GM12864 (cell line): ENCODE measurements around the gene SELENOO.
A peak's percentile ranks its signal among the peaks of the same experiment; 100 is the strongest.

Experiments
- DNase-seq: peaks from one replicate; pipeline ENCODE4 v3.0.0-alpha.2; 2011; ENCODE audit warnings: low read depth
- H3K4me3 ChIP-seq: 2 replicates; pipeline ENCODE4 v1.5.1; 2011; ENCODE audit warnings: mild to moderate bottlenecking, low read depth, low read length, control low read depth
- TF ChIP-seq, protein P1 (sequence below): IDR thresholded peaks from 2 replicates; pipeline ENCODE4 v1.5.1; 2011; ENCODE audit warnings: low read depth, mild to moderate bottlenecking, moderate library complexity, low read length, control low read depth, inconsistent platforms; ENCODE audit errors: missing control alignments

Gene SELENOO

DNA sequence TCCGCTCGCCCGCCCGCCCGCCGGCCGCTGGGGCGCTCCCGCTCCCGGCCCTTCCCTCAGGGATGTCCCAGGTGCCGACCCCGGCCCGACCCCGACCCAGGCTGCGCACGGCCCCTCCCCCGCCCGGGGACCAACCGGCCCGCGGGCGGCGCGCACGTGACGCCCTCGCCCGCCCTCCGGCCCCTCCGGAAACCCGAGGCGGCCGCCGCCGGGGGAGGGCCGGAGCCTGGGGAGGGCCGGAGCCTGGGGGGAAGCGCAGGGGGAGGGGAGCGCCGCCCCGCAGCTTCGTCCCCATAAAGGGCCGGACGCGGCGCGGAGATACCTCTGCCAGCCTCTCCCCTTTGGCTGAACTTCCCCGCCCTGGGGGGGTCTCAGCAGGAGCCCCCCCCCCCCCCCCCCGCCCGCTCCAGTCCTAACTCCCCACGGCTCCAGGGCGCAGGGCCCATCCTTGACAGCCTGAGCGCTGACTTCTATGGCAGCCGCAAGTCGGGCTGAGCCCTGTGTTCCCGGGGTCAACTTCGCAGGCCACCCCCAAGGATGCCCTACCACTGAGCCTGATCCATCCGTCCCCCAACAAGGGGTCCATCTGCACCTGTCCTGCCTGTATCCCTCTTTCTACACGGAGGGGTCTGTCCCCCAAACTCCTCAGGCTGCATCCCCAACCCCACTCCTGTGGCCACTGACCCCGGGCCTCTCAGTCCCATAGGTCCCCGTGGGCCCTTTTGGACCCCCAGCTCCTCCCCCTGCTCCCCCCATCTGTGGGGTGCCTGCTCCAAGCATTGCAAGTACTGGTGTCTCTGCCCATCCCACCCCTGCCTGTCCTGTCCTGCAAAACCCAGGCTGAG lies 61.0 kb downstream of the SELENOO start, which contains the start of gene MAPK12:
TSS of gene MAPK12 (minus strand) at position 69 of the 845 bp plus-strand sequence. CDS start 174 bp downstream, outside the sequence.
- TF ChIP-seq, protein P1, sequence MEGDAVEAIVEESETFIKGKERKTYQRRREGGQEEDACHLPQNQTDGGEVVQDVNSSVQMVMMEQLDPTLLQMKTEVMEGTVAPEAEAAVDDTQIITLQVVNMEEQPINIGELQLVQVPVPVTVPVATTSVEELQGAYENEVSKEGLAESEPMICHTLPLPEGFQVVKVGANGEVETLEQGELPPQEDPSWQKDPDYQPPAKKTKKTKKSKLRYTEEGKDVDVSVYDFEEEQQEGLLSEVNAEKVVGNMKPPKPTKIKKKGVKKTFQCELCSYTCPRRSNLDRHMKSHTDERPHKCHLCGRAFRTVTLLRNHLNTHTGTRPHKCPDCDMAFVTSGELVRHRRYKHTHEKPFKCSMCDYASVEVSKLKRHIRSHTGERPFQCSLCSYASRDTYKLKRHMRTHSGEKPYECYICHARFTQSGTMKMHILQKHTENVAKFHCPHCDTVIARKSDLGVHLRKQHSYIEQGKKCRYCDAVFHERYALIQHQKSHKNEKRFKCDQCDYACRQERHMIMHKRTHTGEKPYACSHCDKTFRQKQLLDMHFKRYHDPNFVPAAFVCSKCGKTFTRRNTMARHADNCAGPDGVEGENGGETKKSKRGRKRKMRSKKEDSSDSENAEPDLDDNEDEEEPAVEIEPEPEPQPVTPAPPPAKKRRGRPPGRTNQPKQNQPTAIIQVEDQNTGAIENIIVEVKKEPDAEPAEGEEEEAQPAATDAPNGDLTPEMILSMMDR = no peak
- H3K4me3 ChIP-seq = peak within 1 kb of the TSS; percentile 64
- no peak for DNase-seq

DNA sequence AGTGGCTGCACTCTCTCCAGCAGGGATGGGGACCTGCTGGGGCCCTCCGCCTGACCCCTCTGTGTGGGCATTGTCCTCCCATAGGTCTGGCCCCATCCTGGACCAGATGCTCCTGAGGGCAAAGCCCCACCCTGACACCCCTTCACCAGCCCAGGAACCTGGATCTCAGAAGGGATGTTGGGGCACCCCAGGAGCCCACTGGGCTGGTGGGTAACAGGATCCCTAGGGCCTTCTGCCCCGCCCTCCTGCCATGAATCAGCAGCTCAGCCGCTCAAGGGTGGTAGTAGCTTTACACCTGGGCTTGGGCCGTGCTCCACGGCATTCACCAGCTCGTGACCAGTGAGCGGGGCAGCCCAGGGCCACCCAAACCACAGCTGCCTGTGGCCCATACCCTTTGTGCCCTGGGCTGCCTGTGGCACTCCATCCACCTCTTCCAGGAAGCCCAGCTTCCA lies 61.7 kb downstream of the SELENOO start:
- TF ChIP-seq, protein P1 = no peak
- H3K4me3 ChIP-seq = no peak overlapping the region
- no peak for DNase-seq

DNA sequence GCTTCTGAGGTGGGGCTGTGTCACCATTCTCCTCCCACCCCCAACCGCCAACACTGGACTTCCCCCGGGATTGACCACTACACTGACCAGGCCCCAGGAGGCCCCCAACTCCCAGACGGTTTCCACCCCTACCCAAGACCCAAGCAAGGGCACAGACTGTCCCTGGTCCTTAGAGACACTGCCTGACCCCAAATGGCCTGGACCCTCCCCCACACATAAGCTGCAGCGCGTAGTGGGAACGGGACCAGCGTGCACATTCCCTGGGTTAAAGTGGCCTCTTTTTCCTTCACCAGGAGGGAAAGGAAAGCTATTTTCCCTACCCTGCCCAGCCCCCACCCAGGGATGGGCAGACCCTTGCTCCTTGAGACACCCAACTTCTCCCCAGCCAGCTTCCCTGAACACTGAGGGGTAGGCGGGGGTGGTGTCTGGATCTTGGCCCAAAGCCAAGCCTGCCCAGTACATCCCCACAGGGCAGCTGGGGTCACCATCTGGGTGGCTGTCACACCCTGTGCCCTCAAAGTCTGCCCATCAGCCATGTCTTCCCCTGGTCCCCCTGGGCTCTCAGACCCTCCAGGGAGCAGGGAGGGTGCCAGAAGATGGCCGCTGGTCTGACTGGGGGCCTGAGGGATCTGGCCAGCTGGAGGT lies 62.3 kb downstream of the SELENOO start:
- no peak overlapping the region for H3K4me3 ChIP-seq
- TF ChIP-seq, protein P1 = no peak
- DNase-seq = no peak

DNA sequence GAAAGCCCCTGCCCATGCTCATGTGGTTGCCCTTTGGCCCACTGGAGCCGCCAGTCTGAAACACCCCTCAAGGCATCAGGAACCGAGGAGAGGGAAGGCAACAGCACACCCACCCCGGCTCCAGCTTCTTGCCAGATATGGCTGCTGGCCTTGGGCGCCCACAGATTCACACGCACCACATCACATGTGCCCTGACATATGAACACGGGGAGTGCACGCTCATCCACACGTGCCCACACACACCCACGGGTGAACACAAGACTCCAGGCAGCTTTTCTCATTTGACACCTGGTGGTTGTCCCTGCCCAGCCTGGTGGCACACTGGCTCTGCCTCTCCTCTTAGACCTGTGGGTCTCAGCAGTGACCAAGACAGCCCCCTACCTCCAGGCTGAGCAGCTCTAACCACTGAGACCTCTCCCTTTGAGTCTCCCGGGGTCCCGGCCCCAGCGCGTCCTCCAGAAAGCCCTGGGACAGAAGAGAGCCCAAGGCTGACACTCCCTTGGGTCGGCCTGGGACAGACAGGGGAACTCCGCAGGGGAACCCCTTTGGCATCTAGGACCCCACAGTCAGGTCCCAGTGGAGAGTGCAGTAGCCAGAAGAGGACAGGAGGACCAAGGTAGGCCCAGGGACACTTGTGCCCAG lies 63.4 kb downstream of the SELENOO start:
- TF ChIP-seq, protein P1 = no peak
- DNase-seq = no peak
- H3K4me3 ChIP-seq = no peak overlapping the region

DNA sequence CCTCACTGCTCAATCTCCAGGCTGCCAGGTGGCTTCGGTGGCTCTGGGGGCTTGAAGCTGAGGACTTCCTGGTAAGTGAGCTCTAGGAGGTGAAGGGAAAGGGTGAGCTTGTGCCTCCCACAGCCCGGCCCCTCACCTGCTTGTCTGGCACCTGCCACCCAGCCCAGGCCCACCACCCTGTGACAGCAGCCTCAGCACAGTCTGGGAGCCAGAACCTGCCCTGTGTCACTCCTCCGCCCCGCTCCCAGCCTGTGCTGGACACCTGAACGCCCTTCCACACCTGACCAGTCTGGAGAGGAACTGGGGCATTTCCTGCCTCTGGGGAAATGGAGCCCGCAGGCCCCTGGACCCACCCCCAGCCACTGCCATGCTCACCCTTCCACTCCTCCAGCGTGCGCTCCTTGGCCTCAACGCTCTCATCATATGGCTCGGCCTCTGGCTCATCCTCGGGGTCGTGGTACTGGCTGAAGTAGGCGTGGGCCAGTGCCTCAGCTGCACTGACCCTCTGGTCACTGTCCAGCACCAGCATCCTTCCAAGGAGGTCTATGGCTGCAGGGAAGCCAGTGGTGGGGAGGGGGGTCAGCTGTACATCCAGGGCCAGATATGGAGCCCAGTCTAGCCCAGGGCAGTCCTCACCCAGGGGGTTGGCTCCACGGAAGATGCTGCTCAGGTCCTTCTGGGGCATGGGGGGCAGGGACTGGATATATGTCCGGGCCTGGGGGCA lies 64.3 kb downstream of the SELENOO start:
- no peak overlapping the region for H3K4me3 ChIP-seq
- TF ChIP-seq, protein P1 = no peak
- DNase-seq = no peak

DNA sequence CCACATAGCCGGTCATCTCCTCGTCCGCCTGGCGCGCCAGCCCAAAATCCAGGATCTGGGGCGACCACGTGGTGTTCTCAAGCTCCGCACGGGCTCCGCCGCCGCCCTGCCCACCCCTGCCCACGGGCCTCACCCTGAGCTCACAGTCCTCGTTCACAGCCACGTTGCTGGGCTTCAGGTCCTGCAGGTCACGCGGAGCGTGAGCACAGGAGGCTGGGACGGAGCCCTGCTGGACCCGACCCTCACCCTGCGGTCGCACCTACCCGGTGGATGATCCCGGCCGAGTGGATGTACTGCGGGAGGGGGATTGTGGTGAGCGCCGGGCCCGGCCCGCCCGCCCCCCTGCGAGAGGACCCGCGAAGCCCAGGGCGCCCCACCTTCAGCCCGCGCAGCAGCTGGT lies 66.2 kb downstream of the SELENOO start:
- no peak overlapping the region for H3K4me3 ChIP-seq

More for the DNA sequence above, 66.2 kb downstream of the SELENOO start:
- no peak for DNase-seq
- TF ChIP-seq, protein P1 = no peak
